Activated T-helper 17 cell treated with anti-CD3 and anti-CD28 coated beads, Interleukin-2, amount 50 U/mL, for 72 hours (primary cell): Measurements from ENCODE around the gene DOCK2. TPM values are rescaled to one million over a fixed set of nuclear protein-coding genes. Genes with fewer than 3 reads are reported as not detected.

Experiments used
- ATAC-seq: fragments of 150-1000 bp; cut with Tn5 transposase; replicated peaks from 2 replicates; pipeline ENCODE4 v1.10.0; 2021; ENCODE audit warnings: mild to moderate bottlenecking, moderate library complexity
- H3K27ac Mint-ChIP-seq: one replicate; pipeline ENCODE4 v1.8.0; 2022; ENCODE audit warnings: mixed read lengths
- H3K27me3 Mint-ChIP-seq: one replicate; pipeline ENCODE4 v1.8.0; 2022; ENCODE audit warnings: mixed read lengths
- H3K36me3 Mint-ChIP-seq: one replicate; pipeline ENCODE4 v1.8.0; 2022; ENCODE audit warnings: low read depth, mild to moderate bottlenecking, mixed read lengths
- H3K4me1 Mint-ChIP-seq: one replicate; pipeline ENCODE4 v1.8.0; 2022; ENCODE audit warnings: mixed read lengths
- H3K4me3 Mint-ChIP-seq: one replicate; pipeline ENCODE4 v1.8.0; 2022; ENCODE audit warnings: mild to moderate bottlenecking, mixed read lengths
- H3K9me3 Mint-ChIP-seq: one replicate; pipeline ENCODE4 v1.8.0; 2022; ENCODE audit warnings: mixed read lengths
- total RNA-seq, 2 donors: library from RNA; stranded (reverse); gene quantifications; one replicate each; pipeline ENCODE4 v1.2.3, GENCODE V29; 2022

Gene DOCK2
- total RNA-seq, 2 donors from 2014 or later = 229 to 244 TPM

DNA sequence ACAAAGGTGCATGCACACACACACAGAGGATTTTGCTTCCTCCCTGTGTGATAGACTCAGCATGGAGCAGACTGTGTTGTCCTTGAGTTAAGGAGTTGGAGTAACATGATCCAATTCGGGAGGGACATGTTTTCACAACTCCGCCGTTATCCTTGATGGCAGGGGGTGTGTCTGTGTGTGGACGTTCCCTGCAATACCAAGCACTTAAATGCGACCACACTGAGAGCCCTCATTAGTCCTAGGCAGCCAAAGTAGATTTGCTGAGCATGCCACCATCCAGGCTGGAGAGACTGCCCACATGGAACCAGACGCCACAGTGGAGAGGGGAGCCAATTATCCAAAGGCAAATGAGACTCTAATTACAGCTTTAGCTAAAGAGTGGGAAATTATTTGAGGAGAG is 140.1 kb downstream of the DOCK2 start:
- H3K4me1 Mint-ChIP-seq = peaks cover 17% of the 10 kb centered on the region
- H3K27me3 Mint-ChIP-seq = no peaks in the 10 kb centered on the region
- ATAC-seq = no peak
- no peak overlapping the region for H3K4me3 Mint-ChIP-seq
- peaks cover 80% of the 10 kb centered on the region for H3K36me3 Mint-ChIP-seq
- no peaks in the 10 kb centered on the region for H3K9me3 Mint-ChIP-seq
- no peak overlapping the region for H3K27ac Mint-ChIP-seq

DNA sequence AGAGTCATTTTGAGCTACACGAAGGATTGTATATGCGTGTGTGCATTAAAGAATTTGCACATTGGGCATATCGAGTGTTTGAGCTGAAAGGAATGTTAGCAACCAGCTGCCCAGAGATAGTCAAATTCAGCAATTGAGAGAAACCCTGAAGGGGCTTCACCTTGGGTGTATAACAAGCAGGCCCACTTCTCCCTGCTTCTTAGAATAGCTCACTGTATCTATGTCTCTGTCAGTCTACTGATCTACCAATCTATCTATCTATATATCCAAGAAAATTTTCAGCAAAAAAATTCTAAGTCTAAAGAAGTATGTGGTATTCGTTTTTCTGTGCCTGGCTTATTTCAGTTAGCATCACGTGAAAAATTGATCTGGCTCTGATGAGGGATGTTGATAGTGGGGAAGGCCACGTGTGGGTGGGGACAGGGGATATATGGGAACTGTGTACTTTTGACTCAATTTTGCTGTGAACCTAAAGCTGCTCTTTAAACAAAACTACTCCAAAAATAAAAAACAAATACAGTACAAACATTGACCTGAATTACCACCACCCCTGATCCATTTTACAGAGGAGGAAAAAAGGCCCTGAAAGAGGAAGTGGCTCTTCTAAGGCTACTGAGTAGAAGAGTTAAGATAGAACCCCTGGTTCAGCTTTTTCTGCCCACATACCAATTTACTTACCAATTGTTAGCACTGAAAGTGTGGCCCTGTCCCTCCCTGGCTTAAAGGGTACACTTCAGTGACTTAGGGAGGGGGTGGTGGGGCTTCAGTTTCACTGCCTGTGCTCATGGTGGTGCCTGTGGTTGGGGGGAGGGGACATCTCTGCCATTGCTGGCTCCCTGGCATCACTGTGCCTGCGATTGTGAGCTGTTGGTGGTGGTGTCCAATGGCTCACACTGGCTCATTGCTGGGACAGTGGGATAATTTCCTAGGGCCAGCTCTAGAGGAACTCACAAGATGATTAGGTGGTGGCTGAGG is 141.8 kb downstream of the DOCK2 start:
- H3K9me3 Mint-ChIP-seq = no peaks in the 10 kb centered on the region
- H3K27me3 Mint-ChIP-seq = no peaks in the 10 kb centered on the region
- peaks cover 66% of the 10 kb centered on the region for H3K36me3 Mint-ChIP-seq
- peak overlapping the region; percentile 9 for H3K27ac Mint-ChIP-seq
- ATAC-seq = peak; percentile 38
- H3K4me3 Mint-ChIP-seq = no peak overlapping the region
- peaks cover 17% of the 10 kb centered on the region for H3K4me1 Mint-ChIP-seq

DNA sequence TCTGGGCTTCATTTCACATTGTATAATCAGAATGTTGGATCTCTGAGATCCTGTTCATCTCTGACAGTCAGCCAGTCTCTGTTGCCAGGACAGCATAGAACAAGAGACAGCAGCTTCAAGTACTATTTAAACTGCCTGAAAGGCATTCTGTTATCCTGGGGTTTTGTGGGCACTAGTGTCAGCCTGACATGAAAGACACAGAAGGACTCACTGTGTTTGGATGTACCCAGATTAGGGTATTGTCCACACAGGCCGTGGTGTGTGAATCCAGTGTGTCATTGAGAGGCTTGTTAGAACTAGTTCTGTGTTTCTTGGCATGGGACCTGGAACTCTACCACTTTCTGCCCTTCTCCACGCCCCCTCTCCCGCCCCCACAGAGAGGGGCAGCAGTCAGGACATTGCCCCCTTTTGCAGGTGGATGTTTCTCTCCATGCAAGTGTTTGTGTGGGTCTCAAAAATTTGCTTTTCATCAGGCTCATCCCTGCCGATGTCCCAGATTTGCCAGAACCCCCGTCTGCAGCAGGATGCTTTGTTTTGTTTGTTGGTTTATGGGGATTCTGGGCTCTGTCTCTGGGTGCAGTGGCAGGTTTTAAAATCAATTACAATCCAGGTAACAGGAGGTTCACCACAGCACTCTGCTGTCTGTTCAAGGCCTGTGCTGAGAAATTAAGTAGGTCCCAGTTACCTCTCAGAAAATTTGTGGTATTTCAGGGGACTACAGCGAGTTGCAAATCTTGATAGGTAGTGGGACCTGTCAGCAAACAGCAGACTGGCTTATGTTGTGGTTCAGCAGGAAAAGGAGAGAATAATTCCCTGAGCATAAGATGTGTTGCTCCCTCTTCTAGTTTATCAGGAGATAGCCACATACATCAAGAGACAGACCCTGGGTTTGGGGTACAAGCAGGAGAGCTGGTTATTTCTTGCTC is 144.6 kb downstream of the DOCK2 start:
- no peak overlapping the region for H3K4me3 Mint-ChIP-seq
- H3K9me3 Mint-ChIP-seq = no peaks in the 10 kb centered on the region
- H3K27ac Mint-ChIP-seq = peak overlapping the region; percentile 38
- H3K4me1 Mint-ChIP-seq = peaks cover 17% of the 10 kb centered on the region
- H3K27me3 Mint-ChIP-seq = no peaks in the 10 kb centered on the region
- peaks cover 64% of the 10 kb centered on the region for H3K36me3 Mint-ChIP-seq
- ATAC-seq = no peak

DNA sequence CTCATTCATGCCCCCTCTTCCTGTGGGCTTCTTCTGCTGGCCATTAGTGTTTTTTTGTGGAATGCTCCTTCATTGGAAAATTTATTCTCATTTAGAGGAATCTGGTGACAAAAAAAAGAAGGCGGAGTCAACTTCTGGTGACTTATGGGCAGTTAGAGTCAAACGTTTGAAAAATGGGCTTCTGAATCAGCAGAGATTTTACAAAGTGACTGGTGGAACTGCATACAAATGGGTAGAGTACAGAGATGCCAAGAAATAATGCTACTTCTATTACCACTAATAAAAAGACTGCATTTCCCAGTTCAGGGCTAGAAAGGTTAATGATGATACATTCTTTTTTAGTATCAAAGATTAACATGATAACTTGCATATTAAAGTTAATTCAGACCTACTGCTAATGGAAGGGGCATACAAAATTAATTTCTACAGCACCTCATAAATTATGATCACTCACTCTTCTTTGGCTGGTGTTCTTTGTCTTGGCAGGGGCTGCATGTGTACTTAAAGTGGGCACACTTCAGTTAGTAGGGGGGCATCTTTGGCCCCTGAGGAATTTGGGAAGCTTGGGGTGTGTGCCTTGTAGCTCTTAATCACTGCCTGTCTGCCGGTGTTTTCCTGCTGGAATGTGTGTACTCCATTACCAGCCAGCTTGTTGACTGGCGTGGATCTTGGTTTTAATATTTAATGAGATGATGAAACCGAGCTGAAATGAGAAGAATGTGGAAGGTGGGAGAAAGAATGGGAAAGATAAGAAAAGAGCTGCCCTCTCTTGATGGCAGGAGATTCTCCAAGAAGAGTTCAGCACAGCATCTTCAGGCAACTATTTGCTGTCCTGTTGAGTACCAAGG is 148.9 kb downstream of the DOCK2 start:
- peaks cover 68% of the 10 kb centered on the region for H3K36me3 Mint-ChIP-seq
- no peak overlapping the region for H3K4me3 Mint-ChIP-seq
- no peaks in the 10 kb centered on the region for H3K4me1 Mint-ChIP-seq
- H3K27me3 Mint-ChIP-seq = no peaks in the 10 kb centered on the region
- no peak overlapping the region for H3K27ac Mint-ChIP-seq
- no peaks in the 10 kb centered on the region for H3K9me3 Mint-ChIP-seq
- no peak for ATAC-seq

DNA sequence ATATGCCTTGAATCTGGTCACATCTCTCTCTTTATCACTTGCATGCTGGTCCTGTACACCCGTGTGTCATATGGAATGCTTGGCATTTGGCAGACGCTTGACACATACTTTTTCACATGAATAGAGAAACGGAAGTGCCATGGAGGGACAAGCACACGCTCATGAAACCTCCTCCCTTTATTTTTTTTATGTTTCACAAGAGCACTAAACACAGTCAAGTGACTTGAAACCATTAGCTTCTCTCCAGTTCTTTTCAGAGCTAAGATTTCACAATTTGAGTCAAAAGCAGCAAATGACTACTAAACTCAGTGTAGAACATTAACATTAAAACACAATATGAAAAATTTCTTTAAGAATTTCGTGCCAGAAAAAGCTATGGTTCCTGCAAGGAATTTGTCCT is 151.1 kb downstream of the DOCK2 start:
- H3K27ac Mint-ChIP-seq = no peak overlapping the region
- no peak for ATAC-seq
- no peaks in the 10 kb centered on the region for H3K9me3 Mint-ChIP-seq
- H3K27me3 Mint-ChIP-seq = no peaks in the 10 kb centered on the region
- H3K36me3 Mint-ChIP-seq = peaks cover 77% of the 10 kb centered on the region
- no peak overlapping the region for H3K4me3 Mint-ChIP-seq
- H3K4me1 Mint-ChIP-seq = no peaks in the 10 kb centered on the region

DNA sequence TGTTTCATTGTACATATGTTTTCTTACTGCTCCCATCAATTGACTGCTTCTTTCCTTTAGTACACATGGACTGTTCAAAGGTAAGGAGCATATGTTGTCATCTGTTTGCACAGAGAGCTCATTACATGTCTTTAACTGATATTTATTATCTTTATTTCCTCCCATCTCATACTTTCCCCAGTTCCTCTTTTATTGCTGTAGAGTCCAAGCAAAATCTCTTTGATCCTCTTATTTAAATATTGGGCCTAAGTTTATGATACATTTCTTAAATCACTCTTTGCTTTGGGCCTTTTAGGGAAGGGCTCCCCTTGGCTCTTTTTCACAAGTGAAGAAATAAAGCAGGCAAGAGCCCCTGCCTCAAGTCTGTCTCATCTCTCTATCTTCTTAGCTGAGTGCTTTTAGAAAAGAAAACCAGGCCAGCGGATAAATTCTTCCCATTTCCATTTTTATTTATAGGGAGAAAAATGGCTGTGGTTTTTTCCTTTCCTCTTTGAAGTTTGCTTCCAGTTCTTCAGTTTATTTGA is 152.4 kb downstream of the DOCK2 start:
- no peak for ATAC-seq
- Mint-ChIP-seq H3K4me1 (peaks cover 7% of the 10 kb centered on the region), H3K27me3 (no peaks in the 10 kb centered on the region), H3K27ac (no peak overlapping the region), H3K9me3 (no peaks in the 10 kb centered on the region), H3K36me3 (peaks cover 81% of the 10 kb centered on the region), H3K4me3 (no peak overlapping the region)

DNA sequence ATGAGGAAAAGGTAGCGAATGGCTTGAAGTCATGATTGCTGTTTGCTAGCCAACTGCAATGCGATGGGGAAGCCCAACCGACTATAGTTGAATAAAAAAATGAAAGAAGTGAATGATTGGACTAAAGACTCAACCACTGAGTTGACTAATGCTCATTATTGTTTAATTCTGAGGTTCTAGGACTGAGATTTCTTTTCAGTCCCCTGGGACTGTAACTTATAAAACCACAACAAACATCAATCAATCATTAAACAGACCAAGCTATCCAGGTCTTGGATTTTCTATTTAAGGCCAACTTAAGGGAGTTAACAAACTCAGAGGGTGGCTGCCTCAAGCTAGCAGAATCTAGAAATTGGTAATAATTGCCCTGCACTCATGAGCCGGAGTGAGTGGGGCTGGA is 154.2 kb downstream of the DOCK2 start:
- H3K27ac Mint-ChIP-seq = no peak overlapping the region
- no peak for ATAC-seq
- H3K4me3 Mint-ChIP-seq = no peak overlapping the region
- H3K27me3 Mint-ChIP-seq = no peaks in the 10 kb centered on the region
- peaks cover 7% of the 10 kb centered on the region for H3K4me1 Mint-ChIP-seq
- peaks cover 79% of the 10 kb centered on the region for H3K36me3 Mint-ChIP-seq
- H3K9me3 Mint-ChIP-seq = no peaks in the 10 kb centered on the region

DNA sequence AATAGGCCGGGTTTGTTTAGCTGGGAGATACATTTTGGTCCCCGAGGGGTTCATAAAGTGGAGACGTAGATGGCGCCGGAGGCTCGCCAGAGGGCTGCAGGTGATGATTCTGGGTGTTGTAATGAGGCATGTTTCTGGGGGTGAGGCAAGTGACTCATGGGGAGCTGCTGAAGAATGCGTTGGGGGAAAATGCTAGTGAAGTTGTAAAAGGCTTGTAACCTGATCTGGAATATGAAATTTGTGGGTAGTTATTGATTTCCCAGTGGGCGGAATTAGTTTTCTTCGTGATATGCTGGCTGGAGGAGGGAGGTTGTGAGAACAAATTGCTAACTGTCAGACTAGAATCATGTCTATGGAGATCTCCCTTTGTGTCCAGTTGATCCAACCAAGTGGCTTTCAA is 158.3 kb downstream of the DOCK2 start:
- ATAC-seq = no peak
- Mint-ChIP-seq H3K27ac (no peak overlapping the region), H3K27me3 (no peaks in the 10 kb centered on the region), H3K36me3 (peaks cover 84% of the 10 kb centered on the region), H3K4me1 (peaks cover 27% of the 10 kb centered on the region), H3K9me3 (no peaks in the 10 kb centered on the region), H3K4me3 (no peak overlapping the region)

DNA sequence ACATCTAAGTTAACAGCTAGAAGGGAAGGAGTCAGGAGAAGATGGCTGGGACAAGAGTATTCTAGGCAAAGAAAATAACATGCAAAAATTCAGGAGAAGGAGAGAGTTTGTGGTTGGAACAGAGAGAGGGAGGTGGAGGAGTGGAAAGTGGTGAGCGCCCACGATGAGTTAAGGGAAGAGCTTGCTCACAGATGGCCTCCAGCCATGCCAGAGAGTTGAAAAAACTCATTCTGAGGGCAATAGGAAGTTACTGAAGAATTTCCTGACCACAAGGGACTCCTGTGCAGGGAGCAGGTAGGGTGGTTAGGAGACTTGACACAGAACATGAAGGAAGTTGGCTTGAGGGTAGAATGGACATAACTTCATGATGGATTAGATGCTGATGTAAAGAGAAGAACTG is 159.7 kb downstream of the DOCK2 start:
- H3K36me3 Mint-ChIP-seq = peaks cover 91% of the 10 kb centered on the region
- H3K27me3 Mint-ChIP-seq = no peaks in the 10 kb centered on the region
- peak; percentile 51 for ATAC-seq
- H3K4me3 Mint-ChIP-seq = peak overlapping the region; percentile 24
- H3K27ac Mint-ChIP-seq = peak overlapping the region; percentile 74
- H3K4me1 Mint-ChIP-seq = peaks cover 36% of the 10 kb centered on the region
- H3K9me3 Mint-ChIP-seq = no peaks in the 10 kb centered on the region

DNA sequence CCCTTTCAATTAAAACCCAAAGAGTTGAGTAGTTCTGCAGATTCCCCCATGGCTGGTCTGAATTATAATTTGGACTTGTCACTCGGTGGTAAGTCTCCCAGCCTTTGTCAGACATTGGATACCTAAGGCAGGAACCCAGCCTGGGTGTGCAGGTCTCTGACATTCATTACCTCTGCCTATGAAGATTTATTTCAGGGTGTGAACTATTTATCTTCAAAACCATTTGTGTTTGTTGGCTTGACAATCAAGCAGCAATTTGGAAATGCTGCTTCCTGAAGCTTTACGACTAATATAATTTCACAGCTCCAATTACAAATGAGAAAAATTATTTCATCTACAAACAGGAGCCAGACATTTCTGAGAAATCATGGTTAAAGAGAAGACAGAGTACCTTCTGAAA is 160.5 kb downstream of the DOCK2 start:
- Mint-ChIP-seq H3K9me3 (no peaks in the 10 kb centered on the region), H3K27ac (no peak overlapping the region), H3K4me3 (no peak overlapping the region), H3K27me3 (no peaks in the 10 kb centered on the region), H3K36me3 (peaks cover 91% of the 10 kb centered on the region), H3K4me1 (peaks cover 38% of the 10 kb centered on the region)
- no peak for ATAC-seq

DNA sequence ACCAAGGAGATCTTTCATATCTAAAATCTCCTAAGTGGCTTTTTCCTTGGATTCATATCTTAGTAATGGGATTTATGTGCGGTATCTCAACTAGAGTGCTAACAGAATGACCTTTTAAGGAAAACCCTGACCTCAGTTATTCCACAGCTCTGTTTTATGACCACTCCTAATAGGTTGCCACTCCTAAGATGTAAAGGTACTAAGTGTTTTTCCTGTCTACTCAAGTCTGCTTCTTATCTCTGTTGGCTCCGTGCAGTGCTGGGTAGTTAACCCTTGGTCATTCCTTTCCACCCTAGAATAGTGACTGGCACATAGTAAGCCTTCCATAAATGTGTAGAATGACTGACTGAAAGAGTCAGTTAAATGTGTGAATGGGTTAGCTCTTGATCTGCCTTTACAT is 161.4 kb downstream of the DOCK2 start:
- no peak for ATAC-seq
- Mint-ChIP-seq H3K27ac (peak overlapping the region; percentile 58), H3K9me3 (no peaks in the 10 kb centered on the region), H3K36me3 (peaks cover 91% of the 10 kb centered on the region), H3K4me3 (no peak overlapping the region), H3K27me3 (no peaks in the 10 kb centered on the region), H3K4me1 (peaks cover 39% of the 10 kb centered on the region)

DNA sequence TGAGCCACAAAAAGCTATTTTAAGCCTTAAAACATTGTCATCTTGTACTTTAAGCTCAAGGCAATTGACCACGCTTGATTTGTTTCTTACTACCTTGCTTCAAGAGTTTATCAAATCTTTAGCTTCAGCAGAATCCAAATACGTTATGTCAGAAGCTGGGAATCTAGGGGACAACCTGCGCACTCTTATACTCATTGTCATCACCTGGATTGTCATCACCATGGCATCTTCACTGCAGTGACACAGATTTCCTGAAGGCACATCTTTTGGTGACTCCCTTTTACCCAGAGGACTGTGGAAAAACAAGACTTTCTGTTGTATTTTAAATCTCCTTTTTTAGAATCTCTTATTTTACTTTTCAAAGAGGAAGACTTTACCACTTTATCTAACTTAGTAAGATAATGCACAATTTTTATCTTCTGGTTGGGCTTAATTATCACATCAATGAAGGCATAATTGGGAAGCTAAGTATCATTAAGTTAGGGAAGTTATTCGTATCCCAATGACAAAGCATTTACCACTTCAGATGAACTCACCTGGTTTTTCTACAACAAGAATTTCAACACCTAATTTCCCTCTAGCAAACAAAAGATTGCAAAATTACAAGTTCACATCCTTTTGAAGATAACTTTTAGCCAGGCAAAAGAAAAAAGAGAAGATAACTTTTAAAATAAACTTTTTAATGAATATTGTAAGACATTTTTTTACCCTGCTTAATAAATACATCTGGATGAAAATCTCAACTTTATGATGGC is 162.0 kb downstream of the DOCK2 start:
- no peak for ATAC-seq
- Mint-ChIP-seq H3K4me3 (no peak overlapping the region), H3K4me1 (peaks cover 40% of the 10 kb centered on the region), H3K9me3 (no peaks in the 10 kb centered on the region), H3K27ac (peak overlapping the region; percentile 58), H3K36me3 (peaks cover 91% of the 10 kb centered on the region), H3K27me3 (no peaks in the 10 kb centered on the region)

DNA sequence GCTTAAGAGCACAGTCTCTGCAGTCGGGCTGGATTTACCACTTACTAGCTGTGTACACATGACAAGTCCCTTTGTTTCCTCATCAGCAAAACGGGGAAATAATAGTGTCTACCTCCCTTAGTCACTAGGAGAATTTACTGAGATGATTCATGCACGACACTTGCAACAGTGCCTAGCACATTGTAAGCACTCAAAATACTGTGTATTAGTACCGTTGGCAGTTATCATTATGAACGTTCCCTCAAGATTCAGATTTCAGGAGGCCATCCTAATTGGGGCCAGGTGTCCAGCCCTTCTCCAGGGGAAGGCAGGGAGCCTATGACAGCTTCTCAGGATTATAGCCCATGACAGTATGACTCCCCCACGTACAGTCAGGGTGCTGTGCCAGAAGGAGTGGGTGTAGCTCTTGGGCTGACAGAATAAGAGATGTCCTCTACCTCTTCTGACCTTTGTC is 164.3 kb downstream of the DOCK2 start:
- no peaks in the 10 kb centered on the region for H3K9me3 Mint-ChIP-seq
- H3K27ac Mint-ChIP-seq = no peak overlapping the region
- peaks cover 94% of the 10 kb centered on the region for H3K36me3 Mint-ChIP-seq
- H3K4me1 Mint-ChIP-seq = peaks cover 57% of the 10 kb centered on the region
- no peaks in the 10 kb centered on the region for H3K27me3 Mint-ChIP-seq
- peak; percentile 58 for ATAC-seq
- H3K4me3 Mint-ChIP-seq = no peak overlapping the region
